Fibroblast of skin of left quadriceps (primary cell): ENCODE measurements around the gene DUOXA2.
"Not testable (repeated sequence)": the region's sequence is repeated elsewhere in the genome, so short reads cannot be mapped to it uniquely, and the experiment has no call there.

Source experiments
- DNase-seq, 2 experiments: peaks; one replicate each; pipeline ENCODE4 v3.0.0-alpha.2; 2013; ENCODE audit warnings: low read depth in 2 of 2

DUOXA2 gene

GRCh38 chr15:45095661-45096060 is 18.5 kb upstream of the DUOXA2 start:
- no peak for DNase-seq

- DNase-seq = no peak
Observed at GRCh38 chr15:45097466-45097865, 16.7 kb upstream of the DUOXA2 start.

- DNase-seq = no peak
Observed at GRCh38 chr15:45099549-45100165, 14.5 kb upstream of the DUOXA2 start.

GRCh38 chr15:45100884-45101625 is 13.1 kb upstream of the DUOXA2 start:
- DNase-seq = no peak

GRCh38 chr15:45101749-45102148 is 12.4 kb upstream of the DUOXA2 start:
- no peak for DNase-seq

- DNase-seq = no peak
Observed at GRCh38 chr15:45102226-45102625, 11.9 kb upstream of the DUOXA2 start.

GRCh38 chr15:45104170-45104569 is 10.0 kb upstream of the DUOXA2 start:
- not testable (repeated sequence) for DNase-seq

- no peak for DNase-seq
Observed at GRCh38 chr15:45105586-45105985, 8.5 kb upstream of the DUOXA2 start.

GRCh38 chr15:45106002-45106790 is 7.9 kb upstream of the DUOXA2 start:
- DNase-seq = no peak

GRCh38 chr15:45107941-45108630 is 6.0 kb upstream of the DUOXA2 start:
- DNase-seq = no peak

- no peak for DNase-seq
Observed at GRCh38 chr15:45110256-45110820, 3.8 kb upstream of the DUOXA2 start.

GRCh38 chr15:45111390-45112142 is 2.6 kb upstream of the DUOXA2 start:
- no peak for DNase-seq

GRCh38 chr15:45112143-45112590 is 2.0 kb upstream of the DUOXA2 start:
- DNase-seq = no peak

GRCh38 chr15:45112591-45113379 is 1.3 kb upstream of the DUOXA2 start:
- DNase-seq = no peak

GRCh38 chr15:45113380-45113990 is 641 bp upstream of the DUOXA2 start:
- no peak for DNase-seq

- no peak for DNase-seq
Observed at GRCh38 chr15:45114751-45115085, 592 bp downstream of the DUOXA2 start.

GRCh38 chr15:45115312-45115820 is 1.2 kb downstream of the DUOXA2 start:
- no peak for DNase-seq

GRCh38 chr15:45116006-45116481 is 1.9 kb downstream of the DUOXA2 start:
- no peak for DNase-seq
